Retina (tissue), 1 donor: ENCODE data around the gene LNPEP.
"Not testable (repeated sequence)": the region's sequence is repeated elsewhere in the genome, so short reads cannot be mapped to it uniquely, and the experiment has no call there.

Experiments
- DNase-seq: peaks from one replicate; pipeline ENCODE4 v3.0.0-alpha.2; 2016

The LNPEP gene

DNA sequence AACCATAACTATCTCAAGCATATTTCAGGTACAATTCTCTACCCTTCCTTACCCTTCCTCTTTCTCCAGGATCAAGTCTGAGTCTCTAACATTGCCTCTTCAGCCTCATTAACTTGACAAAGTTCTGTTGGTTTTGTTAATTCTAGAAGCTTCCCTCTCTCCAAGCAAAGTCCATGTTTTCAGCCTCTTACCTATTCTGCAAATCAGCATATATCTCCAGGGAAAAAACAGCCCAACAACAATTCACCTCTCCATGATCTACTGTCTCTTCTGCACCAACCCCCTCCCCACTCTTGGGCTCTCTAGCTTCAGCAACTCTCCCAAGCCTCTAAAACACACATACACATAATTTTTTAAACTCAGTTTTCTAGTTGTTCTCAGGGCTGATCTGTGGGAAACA, 134.4 kb downstream of the LNPEP start:
- no peak for DNase-seq

DNA sequence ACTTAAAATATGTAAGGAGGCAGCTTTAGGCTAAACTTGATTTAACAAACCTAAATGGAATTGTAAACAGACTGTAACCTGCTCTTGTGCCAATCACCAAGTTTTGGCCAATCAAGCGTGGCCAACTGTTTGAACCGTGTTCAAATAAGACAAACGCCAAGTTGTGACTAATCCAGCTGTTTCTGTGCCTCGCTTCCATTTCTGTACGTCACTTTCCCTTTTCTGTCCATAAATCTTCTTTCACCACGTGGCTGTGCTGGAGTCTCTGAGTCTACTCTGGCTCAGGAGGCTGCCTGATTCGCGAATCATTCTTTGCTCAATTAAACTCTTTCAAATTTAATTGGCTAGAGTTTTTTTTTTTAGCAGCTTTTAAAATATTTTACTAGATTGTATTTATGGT, 135.2 kb downstream of the LNPEP start:
- DNase-seq: no peak

- no peak for DNase-seq
These were observed 136.1 kb downstream of the LNPEP start for GRCh38 chr5:97071993-97072392.

GRCh38 chr5:97072696-97073095, 136.8 kb downstream of the LNPEP start:
- no peak for DNase-seq

DNA sequence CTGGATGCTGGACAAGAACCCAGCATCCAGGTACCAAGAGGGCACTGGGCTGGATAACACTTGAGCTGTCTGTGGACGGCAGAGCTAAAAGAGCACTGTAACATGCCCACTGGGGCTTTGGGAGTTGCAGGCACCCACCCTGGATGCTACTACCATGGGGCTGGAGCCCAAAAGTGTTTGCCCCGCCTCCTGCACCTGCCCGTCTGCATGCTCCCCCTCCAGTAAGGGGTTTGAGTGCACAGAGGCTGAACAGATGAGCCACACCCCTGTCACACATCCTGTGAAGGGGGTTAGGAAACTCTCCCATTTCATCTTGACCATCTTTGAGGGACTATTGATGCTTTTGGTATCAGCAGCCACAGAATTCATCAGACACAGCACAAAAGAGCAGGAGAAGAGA, 137.5 kb downstream of the LNPEP start:
- no peak for DNase-seq

DNA sequence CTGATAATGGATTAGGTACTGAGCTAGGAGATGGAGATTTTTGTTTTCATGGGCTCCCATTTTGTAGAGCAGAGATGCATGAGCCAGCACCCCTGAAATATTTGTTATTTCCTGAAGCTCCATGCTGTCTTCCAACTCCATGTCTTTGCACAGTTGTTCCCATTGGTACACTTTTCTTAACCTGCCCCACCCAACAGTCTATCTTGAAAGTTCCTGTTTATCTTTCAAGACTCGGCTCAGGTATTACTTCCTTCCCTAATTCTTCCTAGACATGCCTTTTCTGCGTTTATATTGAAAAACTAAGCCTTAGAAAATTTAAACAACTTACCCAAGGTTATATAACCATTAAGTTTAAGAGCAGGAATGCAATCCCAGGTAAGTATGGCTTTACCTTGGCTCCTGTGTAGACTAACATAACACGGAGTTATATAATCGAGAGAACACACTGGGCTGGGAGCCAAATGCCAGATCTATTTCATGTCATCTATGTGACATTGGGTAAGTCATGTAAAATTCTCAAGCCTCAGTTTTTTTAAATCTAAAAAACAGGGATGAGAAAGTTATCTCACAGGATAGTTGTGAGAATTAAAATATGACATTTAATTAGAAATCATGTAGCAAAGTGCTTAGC, 139.1 kb downstream of the LNPEP start:
- peak; percentile 15 for DNase-seq

- DNase-seq: peak; percentile 70
These were observed 139.8 kb downstream of the LNPEP start for GRCh38 chr5:97075649-97076048.

- DNase-seq: no peak
These were observed 140.2 kb downstream of the LNPEP start for GRCh38 chr5:97076098-97076497.

GRCh38 chr5:97077246-97077645, 141.4 kb downstream of the LNPEP start:
- DNase-seq: no peak

DNA sequence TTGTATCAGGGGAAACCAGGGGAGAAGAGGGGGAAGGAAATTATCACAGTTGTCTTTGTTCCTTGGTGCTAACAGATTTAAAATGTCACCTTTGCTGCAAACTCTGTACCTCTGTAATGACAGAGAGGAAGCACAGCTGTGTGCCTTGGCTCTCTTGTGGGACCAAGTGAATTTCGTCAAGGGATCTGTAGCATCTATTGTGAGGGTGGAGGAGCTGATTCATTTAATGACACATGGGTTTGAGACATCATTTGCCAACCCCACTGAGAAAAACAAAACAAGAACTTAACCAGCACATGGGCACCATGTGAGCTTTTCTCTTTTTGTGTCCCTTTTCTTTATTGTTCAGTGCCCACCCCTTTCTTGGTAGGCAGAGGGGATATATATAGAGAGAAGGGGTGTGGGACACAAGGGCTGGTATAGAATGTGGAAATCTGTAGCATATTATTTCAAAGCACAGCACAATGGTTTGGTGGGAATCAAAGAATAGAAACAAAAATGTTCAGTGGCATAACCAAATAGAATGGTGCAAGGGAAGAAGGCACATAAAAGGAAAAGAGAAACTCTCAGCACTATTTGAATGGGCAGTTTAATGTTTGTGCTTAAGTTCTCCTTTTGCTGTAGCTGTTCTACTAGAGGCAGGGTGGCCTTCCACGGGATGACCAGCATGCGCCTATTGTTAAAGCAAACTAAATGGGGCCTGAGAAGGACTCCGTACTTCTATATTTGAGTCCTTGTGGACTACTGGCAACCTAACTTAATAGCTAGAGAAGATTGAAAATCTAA, 143.3 kb downstream of the LNPEP start:
- DNase-seq: no peak

- not testable (repeated sequence) for DNase-seq
These were observed 149.0 kb downstream of the LNPEP start for GRCh38 chr5:97084782-97085458.

DNA sequence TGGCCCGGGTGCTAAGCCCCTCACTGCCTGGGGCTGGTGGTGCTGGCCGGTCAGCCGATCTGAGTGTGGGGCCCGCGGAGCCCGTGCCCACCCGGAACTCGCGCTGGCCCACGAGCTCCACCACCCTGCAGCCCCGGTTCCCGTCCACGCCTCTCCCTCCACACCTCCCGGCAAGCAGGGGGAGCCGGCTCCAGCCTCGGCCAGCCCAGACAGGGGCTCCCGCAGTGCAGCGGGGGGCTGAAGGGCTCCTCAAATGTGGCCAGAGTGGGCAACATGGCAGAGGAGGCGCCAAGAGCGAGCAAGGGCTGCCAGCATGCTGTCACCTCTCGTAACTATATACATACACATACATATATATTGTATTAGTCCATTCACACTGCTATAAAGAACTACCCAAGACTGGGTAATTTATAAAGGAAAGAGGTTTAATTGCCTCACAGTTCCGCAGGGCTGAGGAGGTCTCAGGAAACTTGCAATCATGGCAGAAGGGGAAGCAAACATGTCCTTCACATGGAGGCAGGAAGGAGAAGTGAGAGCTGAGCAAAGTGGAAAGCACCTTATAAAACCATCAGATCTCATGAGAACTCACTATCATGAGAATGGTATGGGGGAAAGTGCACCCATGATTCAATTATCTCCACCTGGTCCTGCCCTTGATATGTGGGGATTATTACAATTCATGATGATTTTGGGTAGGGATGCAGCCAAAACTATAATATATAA, 149.7 kb downstream of the LNPEP start:
- no peak for DNase-seq
